ENCODE results near the gene GPR137B.
"Not testable (repeated sequence)": the region's sequence is repeated elsewhere in the genome, so short reads cannot be mapped to it uniquely, and the experiment has no call there.

Gene GPR137B

GRCh38 chr1:236149003-236149595, 6.8 kb downstream of the GPR137B start:
- Mint-ChIP-seq H3K4me1 (peaks cover 4% of the 10 kb centered on the region), H3K27ac (no peak overlapping the region), H3K36me3 (no peaks in the 10 kb centered on the region), H3K27me3 (no peaks in the 10 kb centered on the region), H3K4me3 (no peak overlapping the region), H3K9me3 (no peaks in the 10 kb centered on the region)

GRCh38 chr1:236149696-236150228, 7.4 kb downstream of the GPR137B start:
- H3K27ac Mint-ChIP-seq: no peak overlapping the region
- no peaks in the 10 kb centered on the region for H3K27me3 Mint-ChIP-seq
- H3K36me3 Mint-ChIP-seq: no peaks in the 10 kb centered on the region
- no peaks in the 10 kb centered on the region for H3K9me3 Mint-ChIP-seq
- peaks cover under 1% of the 10 kb centered on the region for H3K4me1 Mint-ChIP-seq
- no peak overlapping the region for H3K4me3 Mint-ChIP-seq

- Mint-ChIP-seq H3K27me3 (no peaks in the 10 kb centered on the region), H3K4me1 (no peaks in the 10 kb centered on the region), H3K9me3 (no peaks in the 10 kb centered on the region), H3K27ac (no peak overlapping the region), H3K36me3 (no peaks in the 10 kb centered on the region), H3K4me3 (no peak overlapping the region)
These were observed 8.1 kb downstream of the GPR137B start for GRCh38 chr1:236150311-236150955.

- H3K9me3 Mint-ChIP-seq: no peaks in the 10 kb centered on the region
- H3K27me3 Mint-ChIP-seq: no peaks in the 10 kb centered on the region
- H3K27ac Mint-ChIP-seq: no peak overlapping the region
- H3K4me3 Mint-ChIP-seq: no peak overlapping the region
- H3K4me1 Mint-ChIP-seq: no peaks in the 10 kb centered on the region
- no peaks in the 10 kb centered on the region for H3K36me3 Mint-ChIP-seq
These were observed 8.6 kb downstream of the GPR137B start for GRCh38 chr1:236150986-236151385.

GRCh38 chr1:236151739-236152424, 9.5 kb downstream of the GPR137B start:
- Mint-ChIP-seq H3K4me3 (no peak overlapping the region), H3K4me1 (no peaks in the 10 kb centered on the region)

GRCh38 chr1:236154126-236154525, 11.8 kb downstream of the GPR137B start:
- H3K27me3 Mint-ChIP-seq: no peaks in the 10 kb centered on the region
- no peaks in the 10 kb centered on the region for H3K36me3 Mint-ChIP-seq
- H3K4me3 Mint-ChIP-seq: no peak overlapping the region
- H3K9me3 Mint-ChIP-seq: no peaks in the 10 kb centered on the region
- H3K27ac Mint-ChIP-seq: no peak overlapping the region
- H3K4me1 Mint-ChIP-seq: no peaks in the 10 kb centered on the region

More at GRCh38 chr1:236151739-236152424, 9.5 kb downstream of the GPR137B start:
- no peak overlapping the region for H3K27ac Mint-ChIP-seq
- no peaks in the 10 kb centered on the region for H3K9me3 Mint-ChIP-seq
- no peaks in the 10 kb centered on the region for H3K27me3 Mint-ChIP-seq
- H3K36me3 Mint-ChIP-seq: no peaks in the 10 kb centered on the region

GRCh38 chr1:236154671-236155398, 12.5 kb downstream of the GPR137B start:
- Mint-ChIP-seq H3K4me1 (no peaks in the 10 kb centered on the region), H3K27ac (no peak overlapping the region), H3K36me3 (no peaks in the 10 kb centered on the region), H3K27me3 (no peaks in the 10 kb centered on the region), H3K9me3 (no peaks in the 10 kb centered on the region), H3K4me3 (no peak overlapping the region)

- Mint-ChIP-seq H3K27me3 (no peaks in the 10 kb centered on the region), H3K4me3 (no peak overlapping the region), H3K27ac (no peak overlapping the region)
These were observed 13.0 kb downstream of the GPR137B start for GRCh38 chr1:236155399-236155767.

GRCh38 chr1:236155841-236156503, 13.6 kb downstream of the GPR137B start:
- no peaks in the 10 kb centered on the region for H3K27me3 Mint-ChIP-seq
- H3K4me1 Mint-ChIP-seq: no peaks in the 10 kb centered on the region
- no peaks in the 10 kb centered on the region for H3K9me3 Mint-ChIP-seq
- peaks cover 3% of the 10 kb centered on the region for H3K36me3 Mint-ChIP-seq
- no peak overlapping the region for H3K4me3 Mint-ChIP-seq
- peak overlapping the region; percentile 46 for H3K27ac Mint-ChIP-seq

More at GRCh38 chr1:236155399-236155767, 13.0 kb downstream of the GPR137B start:
- H3K4me1 Mint-ChIP-seq: no peaks in the 10 kb centered on the region
- H3K9me3 Mint-ChIP-seq: no peaks in the 10 kb centered on the region
- no peaks in the 10 kb centered on the region for H3K36me3 Mint-ChIP-seq

GRCh38 chr1:236156512-236157208, 14.3 kb downstream of the GPR137B start:
- Mint-ChIP-seq H3K9me3 (peaks cover 6% of the 10 kb centered on the region), H3K4me3 (no peak overlapping the region), H3K27me3 (no peaks in the 10 kb centered on the region), H3K4me1 (no peaks in the 10 kb centered on the region), H3K27ac (no peak overlapping the region), H3K36me3 (peaks cover 8% of the 10 kb centered on the region)

- peaks cover 15% of the 10 kb centered on the region for H3K36me3 Mint-ChIP-seq
- not testable (repeated sequence) for H3K9me3 Mint-ChIP-seq, H3K4me3 Mint-ChIP-seq, H3K4me1 Mint-ChIP-seq, H3K27ac Mint-ChIP-seq, H3K27me3 Mint-ChIP-seq
These were observed 15.7 kb downstream of the GPR137B start for GRCh38 chr1:236158072-236158471.

- Mint-ChIP-seq H3K4me1 (peaks cover 4% of the 10 kb centered on the region), H3K4me3 (no peak overlapping the region), H3K27ac (no peak overlapping the region), H3K36me3 (peaks cover 19% of the 10 kb centered on the region), H3K9me3 (peaks cover 9% of the 10 kb centered on the region), H3K27me3 (no peaks in the 10 kb centered on the region)
These were observed 16.4 kb downstream of the GPR137B start for GRCh38 chr1:236158719-236159118.

- no peaks in the 10 kb centered on the region for H3K27me3 Mint-ChIP-seq
- no peak overlapping the region for H3K27ac Mint-ChIP-seq
- H3K9me3 Mint-ChIP-seq: peaks cover 9% of the 10 kb centered on the region
- H3K4me3 Mint-ChIP-seq: no peak overlapping the region
- H3K36me3 Mint-ChIP-seq: peaks cover 24% of the 10 kb centered on the region
- peaks cover 9% of the 10 kb centered on the region for H3K4me1 Mint-ChIP-seq
These were observed 17.6 kb downstream of the GPR137B start for GRCh38 chr1:236159704-236160539.

GRCh38 chr1:236160540-236161127, 18.3 kb downstream of the GPR137B start:
- H3K4me3 Mint-ChIP-seq: no peak overlapping the region
- no peak overlapping the region for H3K27ac Mint-ChIP-seq
- H3K4me1 Mint-ChIP-seq: peaks cover 9% of the 10 kb centered on the region
- peaks cover 24% of the 10 kb centered on the region for H3K36me3 Mint-ChIP-seq
- H3K27me3 Mint-ChIP-seq: no peaks in the 10 kb centered on the region
- peaks cover 9% of the 10 kb centered on the region for H3K9me3 Mint-ChIP-seq

Measured in activated naive CD4-positive, alpha-beta T cell treated with anti-CD3 and anti-CD28 coated beads, Interleukin-2, amount 50 U/mL, for 24 hours (primary cell).